CD4-positive, alpha-beta T cell treated with Interleukin-21 for 1 hour (primary cell): Measurements from ENCODE around the gene ANO7.
A peak's percentile ranks its signal among the peaks of the same experiment; 100 is the strongest.

Experiments used
- DNase-seq: peaks from one replicate; pipeline ENCODE4 v3.0.0-alpha.2; 2020

Gene ANO7

DNA sequence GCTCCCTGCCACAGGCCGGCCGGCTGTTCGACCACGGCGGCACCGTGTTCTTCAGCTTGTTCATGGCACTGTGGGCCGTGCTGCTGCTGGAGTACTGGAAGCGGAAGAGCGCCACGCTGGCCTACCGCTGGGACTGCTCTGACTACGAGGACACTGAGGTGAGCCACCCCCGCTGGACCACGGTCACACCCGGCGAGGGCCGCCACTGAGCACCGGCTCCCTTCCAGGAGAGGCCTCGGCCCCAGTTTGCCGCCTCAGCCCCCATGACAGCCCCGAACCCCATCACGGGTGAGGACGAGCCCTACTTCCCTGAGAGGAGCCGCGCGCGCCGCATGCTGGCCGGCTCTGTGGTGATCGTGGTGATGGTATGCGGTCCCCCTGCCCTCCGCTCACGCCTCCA, 20.8 kb downstream of the ANO7 start:
- no peak for DNase-seq

DNA sequence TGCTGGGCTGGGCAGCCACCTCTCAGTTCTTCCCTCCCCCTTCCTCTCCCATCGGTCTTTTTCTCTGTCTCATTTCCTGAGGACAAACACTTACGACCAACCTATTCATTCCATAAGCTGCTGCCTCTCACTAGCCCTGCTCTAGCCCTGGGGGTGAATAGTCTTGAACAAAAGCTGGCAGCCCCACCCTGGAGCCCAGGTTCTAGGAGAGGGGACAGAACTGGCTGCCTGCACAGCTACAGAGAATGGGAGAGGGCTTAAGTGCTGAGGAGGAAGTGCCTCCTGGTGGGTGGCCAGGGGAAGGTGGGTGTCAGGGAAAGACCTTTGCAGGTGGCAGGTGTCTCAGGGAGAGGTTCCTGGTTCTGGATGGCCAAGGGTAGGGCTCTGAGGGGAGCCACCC, 22.8 kb downstream of the ANO7 start:
- no peak for DNase-seq

DNA sequence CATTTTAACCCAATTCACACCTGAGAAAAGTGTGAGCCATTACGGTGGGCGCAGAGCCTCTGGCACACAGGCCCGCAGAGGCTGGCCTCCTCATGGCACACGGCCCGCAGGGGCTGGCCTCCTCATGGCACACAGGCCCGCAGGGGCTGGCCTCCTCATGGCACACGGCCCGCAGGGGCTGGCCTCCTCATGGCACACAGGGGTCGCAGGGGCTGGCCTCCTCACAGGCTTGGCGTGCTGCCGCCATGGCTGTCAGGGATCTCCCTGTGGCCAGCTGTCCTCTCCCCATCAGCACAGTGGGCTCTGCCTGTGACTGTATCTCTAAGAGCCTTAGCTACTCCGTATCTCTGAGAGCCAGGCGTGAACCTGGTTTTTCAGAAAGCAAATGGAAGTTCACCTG, 24.6 kb downstream of the ANO7 start:
- DNase-seq = no peak

DNA sequence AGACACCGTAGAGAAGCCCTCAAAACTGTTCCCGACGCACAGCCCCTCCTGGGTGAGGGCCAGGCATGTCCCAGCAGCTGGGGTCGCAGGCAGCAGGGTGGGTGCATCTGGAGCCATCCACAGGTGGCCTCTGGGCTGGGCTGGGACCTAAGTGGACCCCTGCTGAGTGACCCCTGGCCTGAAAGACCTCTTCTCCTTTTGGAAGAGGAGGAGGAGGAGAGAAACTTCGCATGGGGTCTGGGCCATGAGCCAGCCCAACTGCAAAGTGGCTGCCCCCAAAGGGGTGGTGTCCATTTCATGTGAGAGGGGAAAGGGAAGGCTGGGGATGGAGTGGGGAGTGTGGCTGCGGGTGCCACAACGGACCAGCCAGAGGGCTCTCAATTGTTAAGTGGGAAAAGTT, 25.1 kb downstream of the ANO7 start:
- no peak for DNase-seq

DNA sequence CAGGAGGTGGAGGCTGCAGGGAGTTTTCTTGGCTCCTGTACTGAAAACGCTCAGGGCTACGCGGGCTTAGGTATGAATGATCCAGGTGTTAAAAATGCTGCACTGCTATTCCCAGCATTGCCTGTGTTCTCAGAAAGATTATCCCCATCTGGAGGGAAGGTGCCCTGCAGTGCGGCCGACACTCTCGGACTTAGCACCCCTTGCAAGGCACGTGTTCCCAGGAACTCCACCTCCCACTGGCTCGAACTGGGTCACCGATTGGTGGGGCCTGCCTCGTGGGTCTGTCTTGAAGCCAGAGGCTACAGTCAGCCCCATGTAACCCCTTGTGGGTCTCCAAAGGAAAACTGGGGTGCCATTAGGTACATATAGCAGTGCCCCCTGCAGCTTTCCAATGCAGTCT, 25.7 kb downstream of the ANO7 start:
- DNase-seq = no peak

DNA sequence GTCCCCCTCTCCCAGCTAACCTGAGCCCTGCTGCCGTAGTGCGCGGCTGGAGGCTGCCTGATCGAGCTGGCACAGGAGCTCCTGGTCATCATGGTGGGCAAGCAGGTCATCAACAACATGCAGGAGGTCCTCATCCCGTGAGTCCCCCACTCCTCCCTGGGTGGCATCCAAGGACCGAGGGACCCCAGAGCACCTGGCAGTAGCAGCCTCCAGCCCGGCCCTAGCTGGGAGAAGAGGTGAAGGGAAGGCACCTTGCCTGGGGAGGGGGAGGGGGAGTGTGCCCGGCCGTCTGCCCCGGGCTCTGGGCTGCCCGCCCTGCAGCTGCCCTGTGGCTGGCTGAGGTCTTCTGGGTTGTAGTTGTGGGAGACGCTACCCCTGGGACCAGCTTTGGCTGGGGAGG, 26.3 kb downstream of the ANO7 start:
- no peak for DNase-seq

DNA sequence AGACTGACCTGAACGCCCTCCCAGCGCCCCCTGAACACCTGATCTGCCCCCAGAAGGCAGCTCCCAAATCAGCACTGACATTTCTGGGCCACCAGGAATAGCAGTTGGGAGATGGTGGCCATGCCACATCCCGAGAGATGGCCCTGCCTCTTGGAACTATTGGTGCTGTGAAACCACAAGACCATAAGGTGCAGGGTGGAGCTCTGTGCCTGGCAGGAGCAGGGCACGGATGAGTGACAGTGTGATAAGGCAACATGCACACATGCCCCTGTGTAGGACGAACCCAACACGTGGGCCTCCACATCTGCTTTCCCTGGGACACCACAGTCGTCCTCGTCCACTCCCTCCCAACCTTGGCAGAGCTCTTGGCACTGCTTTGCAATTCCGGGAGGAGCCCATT, 26.9 kb downstream of the ANO7 start:
- DNase-seq = no peak

DNA sequence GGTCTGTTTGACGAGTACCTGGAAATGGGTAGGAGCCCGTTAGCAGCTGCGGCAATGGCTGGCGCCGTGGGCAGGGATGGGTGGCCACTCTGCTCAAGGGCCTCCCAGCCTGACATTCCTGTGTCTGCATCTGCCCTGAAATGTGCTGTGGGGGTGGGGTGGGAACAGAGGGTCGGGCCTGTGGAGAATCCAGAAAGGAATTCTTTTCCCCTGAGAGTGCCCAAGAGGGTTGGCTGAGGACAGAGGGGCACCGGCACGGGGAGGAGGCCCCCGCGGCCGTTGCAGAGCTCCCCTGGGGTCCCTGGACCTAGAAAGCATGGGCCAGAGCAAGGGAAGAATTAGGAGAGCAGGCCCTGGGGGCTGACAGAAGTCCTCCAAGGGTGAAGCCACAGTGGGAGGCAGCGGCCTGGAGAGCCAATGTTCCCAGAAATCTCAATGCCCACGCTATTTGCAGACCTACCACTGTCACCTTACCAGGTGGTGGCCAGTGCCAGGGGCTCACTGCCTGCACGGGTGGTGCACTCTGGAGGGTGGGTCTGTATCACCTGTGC, 27.8 kb downstream of the ANO7 start:
- DNase-seq = no peak

DNA sequence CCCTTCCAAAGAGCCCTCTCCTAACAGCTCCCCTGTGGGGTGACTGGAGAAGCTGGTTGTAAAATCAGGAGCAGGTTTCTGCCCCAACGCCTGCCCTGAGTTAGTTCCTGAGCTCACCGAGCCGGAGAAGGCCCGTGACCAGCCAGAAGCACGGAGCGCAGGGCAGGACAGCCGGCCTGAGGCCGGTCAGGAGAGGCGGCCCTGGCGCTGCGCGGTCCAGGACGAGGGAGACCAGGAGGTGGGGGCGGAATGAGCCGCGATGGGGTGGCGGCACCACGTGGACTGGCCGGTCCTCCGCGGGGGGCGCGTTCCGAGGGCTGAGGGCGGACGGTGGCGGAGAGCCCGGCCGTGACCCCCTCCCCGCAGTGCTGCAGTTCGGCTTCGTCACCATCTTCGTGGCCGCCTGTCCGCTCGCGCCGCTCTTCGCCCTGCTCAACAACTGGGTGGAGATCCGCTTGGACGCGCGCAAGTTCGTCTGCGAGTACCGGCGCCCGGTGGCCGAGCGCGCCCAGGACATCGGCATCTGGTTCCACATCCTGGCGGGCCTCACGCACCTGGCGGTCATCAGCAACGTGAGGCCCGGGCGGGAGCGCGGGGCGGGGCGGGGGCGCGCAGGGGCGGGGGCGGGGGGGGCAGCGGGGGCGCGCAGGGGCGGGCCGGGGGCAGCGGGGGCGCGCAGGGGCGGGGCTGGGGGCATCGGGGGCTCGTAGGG, 29.0 kb downstream of the ANO7 start:
- DNase-seq = peak; percentile 41

DNA sequence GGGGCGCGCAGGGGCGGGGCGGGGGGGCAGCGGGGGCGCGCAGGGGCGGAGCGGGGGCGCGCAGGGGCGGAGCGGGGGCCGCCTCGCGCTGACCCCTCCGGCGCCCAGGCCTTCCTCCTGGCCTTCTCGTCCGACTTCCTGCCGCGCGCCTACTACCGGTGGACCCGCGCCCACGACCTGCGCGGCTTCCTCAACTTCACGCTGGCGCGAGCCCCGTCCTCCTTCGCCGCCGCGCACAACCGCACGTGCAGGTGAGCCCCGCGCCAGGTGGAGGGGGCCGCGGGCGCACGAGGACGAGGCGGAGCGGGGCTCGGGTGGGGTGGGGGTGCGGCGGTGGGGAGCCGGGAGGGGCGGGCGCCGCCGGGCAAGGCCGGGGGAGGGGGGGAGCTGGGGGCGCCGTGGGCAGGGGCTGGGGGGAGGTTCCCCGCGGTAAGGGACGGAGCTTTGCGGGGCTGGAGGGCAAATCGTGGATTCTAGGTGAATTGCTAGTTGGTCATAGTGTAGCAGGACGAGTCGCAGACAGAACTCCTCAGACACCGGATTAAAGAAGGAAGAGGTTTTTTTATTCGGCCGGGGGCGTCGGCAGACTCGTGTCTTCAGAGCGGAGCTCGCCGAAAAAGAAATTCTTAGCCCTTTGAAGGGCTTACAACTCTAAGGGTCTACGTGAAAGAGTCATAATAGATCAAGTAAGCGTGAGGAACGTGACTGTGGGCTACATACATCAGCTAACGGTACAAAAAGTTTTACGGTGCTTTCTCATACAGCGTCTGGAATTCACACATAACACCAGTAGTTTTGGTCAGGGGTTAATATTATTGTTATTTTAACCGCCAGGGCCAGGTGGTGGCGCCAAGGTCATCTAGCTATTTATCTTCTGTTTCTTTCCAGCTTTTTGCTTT, 29.9 kb downstream of the ANO7 start:
- DNase-seq = peak; percentile 45

DNA sequence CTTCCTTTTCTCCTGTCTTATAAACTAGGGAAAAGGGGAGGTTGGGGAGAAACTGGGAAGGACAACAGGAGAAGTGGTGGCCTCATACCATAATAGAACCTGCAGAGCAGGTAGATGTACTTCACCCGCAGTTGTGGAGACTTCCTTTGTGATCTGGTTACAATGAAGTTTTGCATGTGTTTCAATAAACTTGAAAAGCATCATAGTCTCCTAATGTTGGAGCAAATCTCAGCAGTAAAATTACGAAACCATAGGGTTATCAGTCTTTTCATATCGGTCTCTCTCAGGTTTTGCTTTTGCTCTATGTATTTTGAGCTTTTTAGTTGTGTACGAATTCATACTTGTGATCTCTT, 30.5 kb downstream of the ANO7 start:
- no peak for DNase-seq

DNA sequence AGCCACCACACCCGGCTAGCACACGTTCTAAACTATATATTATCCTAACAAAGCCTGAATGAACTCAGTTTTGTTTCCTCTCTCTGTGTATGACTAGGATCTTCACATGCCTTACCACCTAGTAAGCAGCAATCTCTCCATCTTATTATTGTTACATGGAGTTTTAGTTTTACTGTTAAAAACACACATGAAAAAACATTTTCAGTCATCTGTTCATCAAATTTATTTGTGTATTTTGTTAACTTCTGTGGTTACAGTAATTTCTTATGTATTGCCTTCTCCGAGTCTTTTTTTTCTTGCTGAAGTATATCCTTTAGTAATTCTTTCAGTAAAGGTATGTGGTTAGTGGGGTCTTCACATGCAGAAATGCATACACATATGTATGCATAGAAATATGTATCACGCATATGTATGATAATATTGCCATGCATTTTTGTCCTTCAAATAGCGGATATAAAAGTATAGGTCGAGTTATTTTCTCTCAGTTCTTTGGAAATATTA, 31.4 kb downstream of the ANO7 start:
- no peak for DNase-seq

DNA sequence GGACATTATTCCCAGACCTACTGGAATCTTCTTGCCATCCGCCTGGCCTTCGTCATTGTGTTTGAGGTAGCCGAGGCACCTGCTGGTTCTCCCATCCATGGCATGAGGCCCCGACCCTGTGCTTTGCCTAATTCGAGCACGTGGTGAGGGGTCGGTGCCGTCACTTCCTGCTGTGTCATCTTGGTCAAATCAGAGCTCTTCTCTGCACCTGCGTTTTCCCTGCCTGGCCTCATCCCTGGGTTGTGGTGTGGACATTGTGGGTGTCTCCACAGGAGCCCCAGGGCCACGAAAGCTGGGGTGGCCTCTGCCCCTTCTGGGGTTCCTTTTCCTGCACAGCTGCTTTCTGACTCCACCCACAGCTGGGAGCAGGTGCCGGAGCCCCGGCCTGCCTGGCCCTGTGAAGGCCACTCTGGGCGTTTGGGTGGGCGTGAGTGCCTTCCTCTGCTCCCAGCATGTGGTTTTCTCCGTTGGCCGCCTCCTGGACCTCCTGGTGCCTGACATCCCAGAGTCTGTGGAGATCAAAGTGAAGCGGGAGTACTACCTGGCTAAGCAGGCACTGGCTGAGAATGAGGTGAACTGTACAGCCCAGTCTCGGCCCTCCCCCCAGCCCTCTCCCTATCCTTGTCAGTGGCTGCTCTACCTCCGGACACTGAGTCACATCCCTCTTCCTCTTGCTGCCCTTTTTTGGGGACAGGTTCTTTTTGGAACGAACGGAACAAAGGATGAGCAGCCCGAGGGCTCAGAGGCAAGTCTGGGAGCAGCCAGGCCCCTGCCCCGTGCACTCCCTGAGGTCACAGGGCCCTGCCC, 34.9 kb downstream of the ANO7 start:
- no peak for DNase-seq

DNA sequence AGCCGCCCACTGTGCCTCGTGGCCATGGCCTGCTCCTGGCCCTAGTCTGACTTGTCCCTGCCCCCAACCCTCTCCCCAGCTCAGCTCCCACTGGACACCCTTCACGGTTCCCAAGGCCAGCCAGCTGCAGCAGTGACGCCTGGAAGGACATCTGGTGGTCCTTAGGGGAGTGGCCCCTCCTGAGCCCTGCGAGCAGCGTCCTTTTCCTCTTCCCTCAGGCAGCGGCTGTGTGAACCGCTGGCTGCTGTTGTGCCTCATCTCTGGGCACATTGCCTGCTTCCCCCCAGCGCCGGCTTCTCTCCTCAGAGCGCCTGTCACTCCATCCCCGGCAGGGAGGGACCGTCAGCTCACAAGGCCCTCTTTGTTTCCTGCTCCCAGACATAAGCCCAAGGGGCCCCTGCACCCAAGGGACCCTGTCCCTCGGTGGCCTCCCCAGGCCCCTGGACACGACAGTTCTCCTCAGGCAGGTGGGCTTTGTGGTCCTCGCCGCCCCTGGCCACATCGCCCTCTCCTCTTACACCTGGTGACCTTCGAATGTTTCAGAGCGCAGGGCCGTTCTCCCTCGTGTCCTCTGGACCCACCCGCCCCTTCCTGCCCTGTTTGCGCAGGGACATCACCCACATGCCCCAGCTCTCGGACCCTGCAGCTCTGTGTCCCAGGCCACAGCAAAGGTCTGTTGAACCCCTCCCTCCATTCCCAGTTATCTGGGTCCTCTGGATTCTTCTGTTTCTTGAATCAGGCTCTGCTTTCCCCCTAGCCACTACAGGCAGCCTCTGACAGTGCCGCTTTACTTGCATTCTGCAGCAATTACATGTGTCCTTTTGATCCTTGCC, 35.8 kb downstream of the ANO7 start:
- DNase-seq = no peak

DNA sequence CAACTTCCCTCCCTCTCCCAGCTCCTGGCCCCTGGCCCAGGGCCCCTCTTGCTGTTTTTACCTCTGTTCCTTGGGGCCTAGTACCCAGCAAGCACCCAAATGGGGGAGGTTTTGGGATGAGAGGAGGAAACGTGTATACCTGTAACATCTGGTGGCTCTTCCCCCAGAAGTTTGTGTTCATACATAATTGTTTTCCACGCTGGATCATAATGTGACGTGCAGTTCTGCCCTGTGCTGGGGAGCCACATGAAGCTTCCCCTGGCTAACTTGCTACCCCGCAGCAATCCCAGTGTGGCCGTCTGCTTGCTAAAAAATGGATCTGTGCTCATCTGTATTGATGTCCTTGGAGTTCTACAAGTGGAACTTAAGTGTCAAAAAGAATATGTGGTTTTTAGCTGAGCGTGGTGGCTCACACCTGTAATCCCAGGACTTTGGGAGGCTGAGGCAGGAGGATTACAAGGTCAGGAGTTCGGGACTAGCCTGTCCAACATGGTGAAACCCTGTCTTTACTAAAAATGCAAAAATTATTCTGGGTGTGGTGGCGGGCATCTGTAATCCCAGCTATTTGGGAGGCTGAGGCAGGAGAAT, 36.5 kb downstream of the ANO7 start:
- DNase-seq = no peak

DNA sequence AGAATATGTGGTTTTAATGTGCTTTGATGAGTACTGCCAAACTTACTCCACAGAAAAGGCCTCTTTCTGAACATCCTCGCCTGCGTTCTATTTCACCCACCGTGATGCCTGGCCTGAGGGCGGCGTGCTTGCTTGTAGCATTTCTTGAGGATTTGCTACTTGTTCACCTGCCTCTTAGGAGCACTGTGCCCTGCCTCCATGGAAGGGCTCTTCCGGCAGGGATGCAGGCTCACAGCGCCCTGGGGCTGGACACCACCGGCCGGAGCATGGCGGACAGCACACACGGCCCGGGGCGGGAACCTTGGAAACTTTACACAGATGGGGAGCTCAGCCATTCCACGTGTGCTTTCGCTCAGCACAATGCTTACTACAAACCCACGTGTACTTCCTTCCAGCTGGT, 37.1 kb downstream of the ANO7 start:
- DNase-seq = no peak

DNA sequence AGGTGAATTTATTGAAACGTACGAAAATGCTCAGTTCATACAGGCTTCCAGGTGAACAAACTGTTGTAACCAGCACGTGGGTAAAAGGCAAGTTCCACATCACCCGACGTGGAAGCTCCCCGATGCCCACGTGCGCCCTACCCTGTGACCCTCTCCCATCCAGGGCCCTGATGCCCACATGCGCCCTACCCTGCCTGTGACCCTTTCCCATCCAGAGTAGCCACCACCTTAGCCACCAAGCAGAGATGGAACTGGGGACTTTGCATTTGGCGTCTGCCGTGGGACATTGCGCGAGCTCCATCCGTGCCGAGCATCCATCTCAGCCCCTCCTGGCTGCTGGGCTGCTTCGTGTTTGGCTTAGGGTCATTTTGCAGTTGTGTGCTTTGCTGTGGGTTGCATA, 37.5 kb downstream of the ANO7 start:
- no peak for DNase-seq

DNA sequence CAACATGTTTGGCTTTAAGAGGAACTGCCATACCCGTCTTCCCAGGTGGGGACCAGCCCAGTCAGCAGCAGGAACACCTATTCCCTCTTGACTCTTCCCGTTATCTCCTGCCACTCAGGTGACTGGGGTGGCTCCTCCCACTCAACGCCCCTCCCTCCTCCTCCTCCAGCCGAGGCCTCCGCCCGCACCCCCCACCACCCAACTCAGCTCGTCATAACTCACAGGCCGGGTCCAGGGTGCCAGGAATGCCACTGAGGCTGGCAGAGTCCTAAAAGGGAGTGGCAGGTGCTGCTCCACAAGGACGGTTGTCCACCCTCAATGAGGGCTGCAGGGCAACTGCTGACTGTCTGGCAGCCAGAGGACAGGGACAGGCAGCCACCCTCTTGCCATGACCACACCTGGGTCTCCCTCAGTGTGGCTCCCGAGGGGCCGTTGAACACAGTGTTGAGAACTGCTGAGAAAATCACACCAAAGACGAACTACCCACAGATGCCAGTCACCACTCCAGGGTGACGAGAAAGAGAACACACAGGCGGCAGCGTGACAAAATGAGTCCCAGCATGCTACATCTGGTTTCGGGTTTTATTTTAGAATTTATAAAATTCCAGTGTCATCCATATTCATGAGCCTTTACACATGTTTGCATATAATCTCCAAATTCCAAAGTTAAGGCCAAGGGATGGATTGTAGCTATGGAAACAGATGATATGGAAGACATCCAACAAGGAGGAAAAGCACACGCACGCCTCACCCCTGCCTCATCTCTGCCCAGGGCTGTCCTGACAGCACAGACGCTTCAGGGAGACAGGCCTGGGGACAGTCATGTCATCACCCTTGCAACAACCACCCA, 38.5 kb downstream of the ANO7 start:
- DNase-seq = no peak

DNA sequence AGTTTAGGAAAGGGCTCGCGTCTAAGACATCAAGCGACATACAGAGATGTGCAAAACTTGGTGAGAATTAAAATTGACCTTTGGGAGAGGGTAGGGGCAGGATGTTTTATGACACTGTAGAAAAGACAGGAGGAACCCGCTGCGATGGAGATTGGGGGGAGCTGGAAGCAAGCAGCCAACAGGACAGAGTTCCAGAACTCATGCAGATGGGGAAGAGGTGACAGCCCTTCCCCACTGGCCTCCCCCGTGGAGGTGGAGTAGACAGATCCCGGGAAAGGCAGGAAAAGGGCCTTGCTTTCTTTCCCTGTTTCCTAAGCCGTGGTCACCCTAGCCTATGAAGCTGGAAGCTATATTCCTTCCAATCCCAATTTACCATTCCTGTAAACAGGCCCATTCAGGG, 39.1 kb downstream of the ANO7 start:
- DNase-seq = no peak

DNA sequence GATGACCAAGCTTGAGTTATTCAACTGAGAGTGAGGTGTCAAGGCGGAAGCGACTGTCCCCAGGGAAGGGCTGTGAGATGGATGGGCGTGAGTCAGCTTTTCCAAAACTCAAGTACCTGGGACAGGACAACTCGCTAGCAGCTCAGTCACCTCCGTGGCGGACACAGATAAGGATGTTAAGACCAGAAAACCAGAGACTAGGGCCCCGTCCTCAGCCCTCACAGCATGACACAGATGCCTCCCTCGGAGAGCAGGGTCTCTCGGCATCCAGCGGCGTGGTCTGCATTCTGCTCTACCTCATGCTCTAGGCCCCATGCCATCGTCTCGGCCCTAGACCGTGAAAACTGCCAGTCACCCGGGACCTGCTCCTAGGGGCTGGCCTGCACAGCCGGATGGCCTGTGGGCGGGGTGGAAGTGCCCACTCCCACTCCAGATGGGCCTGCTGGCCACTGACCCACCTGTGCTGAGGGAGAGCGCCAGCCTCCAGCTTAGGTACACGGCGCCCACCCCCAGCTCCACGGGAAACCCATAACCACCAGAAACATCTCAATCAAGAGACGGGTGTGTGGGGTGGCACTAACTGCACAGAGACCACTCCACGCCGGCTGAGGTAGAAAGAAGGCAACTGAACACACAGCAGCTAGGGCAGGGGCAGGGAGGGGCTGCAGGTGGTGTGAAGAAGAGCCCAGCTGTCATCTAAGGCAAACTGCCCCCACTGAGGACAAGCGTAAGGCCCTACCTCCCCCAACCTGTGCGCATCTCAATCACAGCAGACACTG, 39.8 kb downstream of the ANO7 start:
- no peak for DNase-seq
